PC-3 (cell line): ENCODE measurements around the gene NXPE3.

Source experiments
- CTCF ChIP-seq: fragments of 300-600 bp; sonication (generic); conservative IDR thresholded peaks from 2 replicates; pipeline ENCODE4 v1.5.1; 2017; ENCODE audit warnings: antibody characterized with exemption, low read depth, mild to moderate bottlenecking, low read length
- EZH2 ChIP-seq: fragments of 300-600 bp; sonication (generic); IDR thresholded peaks from one replicate; pipeline ENCODE4 v1.6.1; 2017; ENCODE audit warnings: antibody characterized with exemption, mild to moderate bottlenecking, low read length; ENCODE audit not compliant: unreplicated experiment
- EZH2phosphoT487 ChIP-seq: fragments of 300-600 bp; sonication (generic); IDR thresholded peaks from 2 replicates; pipeline ENCODE4 v1.6.1; 2018; ENCODE audit warnings: mild to moderate bottlenecking, antibody characterized with exemption, low read length, borderline replicate concordance

DNA sequence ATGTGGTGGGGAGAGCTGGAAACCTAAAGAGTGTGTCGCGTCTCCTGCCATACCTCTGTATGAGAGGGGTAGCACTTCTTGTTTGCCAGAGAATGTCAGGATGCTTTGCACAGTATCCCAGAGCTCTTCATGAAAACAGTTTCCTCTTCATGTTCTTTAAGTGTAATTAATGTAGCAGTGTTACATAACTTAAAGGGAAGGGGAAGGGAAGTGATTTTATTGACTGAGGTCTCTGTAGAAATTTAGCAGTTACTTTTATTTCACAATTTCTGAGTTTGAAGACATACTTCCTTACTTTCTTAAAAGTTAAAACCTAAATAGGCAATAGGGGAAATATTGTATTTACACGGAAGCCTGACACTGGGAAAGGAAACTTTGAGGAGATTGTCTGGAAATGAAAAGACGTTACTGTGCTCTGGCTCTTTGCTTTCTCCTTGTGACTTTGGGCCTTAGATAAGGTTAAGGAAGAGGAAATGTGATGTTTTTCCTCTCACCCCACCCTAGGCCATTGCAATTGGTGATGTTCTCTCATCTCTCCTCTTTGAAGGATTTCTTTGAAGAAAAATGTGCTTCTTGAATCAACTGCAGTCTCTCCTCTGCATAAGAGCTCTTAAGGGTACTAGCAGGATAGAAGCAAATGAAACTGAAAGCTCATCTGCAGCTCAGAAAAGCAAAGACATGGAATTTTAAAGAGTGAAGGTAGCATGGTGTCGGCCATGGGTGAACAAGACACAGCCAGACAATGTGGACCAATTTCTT, 6.0 kb downstream of the NXPE3 start:
- TF ChIP-seq EZH2 (no peak), CTCF (no peak), EZH2phosphoT487 (no peak)
